GM23338 (cell line): ENCODE measurements around the gene CRIP3. TPM values are rescaled to one million over a fixed set of nuclear protein-coding genes. Genes with fewer than 3 reads are reported as not detected.

Source experiments
- ATAC-seq: fragments of 200-7000 bp; cut with Tn5 transposase; 3 replicates; pipeline ENCODE4 v1.9.1; 2020
- DNase-seq: peaks from one replicate; pipeline ENCODE4 v3.0.0-alpha.2; 2015; ENCODE audit warnings: low spot score
- H2AFZ ChIP-seq: fragments of 200-600 bp; sonication (generic); 2 replicates; pipeline ENCODE4 v1.8.0; 2016; ENCODE audit warnings: antibody characterized with exemption, mild to moderate bottlenecking, moderate library complexity
- H3F3A ChIP-seq: fragments of 200-600 bp; sonication (generic); replicated peaks from 2 replicates; pipeline ENCODE4 v1.8.0; 2017; ENCODE audit warnings: antibody characterized with exemption, mixed run types, low read depth
- H3K27ac ChIP-seq: fragments of 200-600 bp; sonication (generic); 2 replicates; pipeline ENCODE4 v1.6.1; 2016; ENCODE audit warnings: low read depth
- H3K27me3 ChIP-seq: fragments of 200-600 bp; sonication (generic); 2 replicates; pipeline ENCODE4 v1.8.0; 2016; ENCODE audit warnings: mild to moderate bottlenecking, mixed run types, moderate library complexity; ENCODE audit not compliant: insufficient read depth
- H3K36me3 ChIP-seq: fragments of 200-600 bp; sonication (generic); 2 replicates; pipeline ENCODE4 v1.8.0; 2016; ENCODE audit warnings: mild to moderate bottlenecking; ENCODE audit not compliant: insufficient read depth
- H3K4me1 ChIP-seq: fragments of 200-600 bp; sonication (generic); 2 replicates; pipeline ENCODE4 v1.8.0; 2016; ENCODE audit warnings: mild to moderate bottlenecking, moderate library complexity; ENCODE audit not compliant: insufficient read depth
- H3K4me2 ChIP-seq: fragments of 200-600 bp; sonication (generic); 2 replicates; pipeline ENCODE4 v1.7.1; 2017; ENCODE audit warnings: mixed run types
- H3K4me3 ChIP-seq: fragments of 200-600 bp; sonication (generic); 2 replicates; pipeline ENCODE4 v1.6.1; 2016; ENCODE audit warnings: mixed run types
- H3K79me2 ChIP-seq: fragments of 200-600 bp; sonication (generic); replicated peaks from 2 replicates; pipeline ENCODE4 v1.8.0; 2017; ENCODE audit warnings: mild to moderate bottlenecking; ENCODE audit not compliant: insufficient read depth
- H3K9me2 ChIP-seq: fragments of 200-600 bp; sonication (generic); 2 replicates; pipeline ENCODE4 v1.8.0; 2017; ENCODE audit not compliant: insufficient read depth
- H4K20me1 ChIP-seq: fragments of 200-600 bp; sonication (generic); replicated peaks from 2 replicates; pipeline ENCODE4 v1.8.0; 2017; ENCODE audit warnings: mild to moderate bottlenecking; ENCODE audit not compliant: insufficient read depth
- H3K27ac Mint-ChIP-seq: 2 replicates; pipeline ENCODE4 v1.8.0; 2020; ENCODE audit warnings: inconsistent platforms, mild to moderate bottlenecking, moderate library complexity, mixed read lengths
- H3K27me3 Mint-ChIP-seq: 3 replicates; pipeline ENCODE4 v1.8.0; 2022; ENCODE audit warnings: low read depth, mild to moderate bottlenecking, moderate library complexity, mixed read lengths, inconsistent platforms; ENCODE audit not compliant: insufficient read depth, poor library complexity
- H3K36me3 Mint-ChIP-seq: 3 replicates; pipeline ENCODE4 v1.8.0; 2021; ENCODE audit warnings: low read depth, mild to moderate bottlenecking, inconsistent platforms, moderate library complexity, mixed read lengths
- H3K4me1 Mint-ChIP-seq: 3 replicates; pipeline ENCODE4 v1.8.0; 2020; ENCODE audit warnings: mild to moderate bottlenecking, inconsistent platforms, mixed read lengths
- H3K4me3 Mint-ChIP-seq: 3 replicates; pipeline ENCODE4 v1.8.0; 2021; ENCODE audit warnings: moderate library complexity, mild to moderate bottlenecking, inconsistent platforms, mixed read lengths
- H3K9me3 Mint-ChIP-seq: 3 replicates; pipeline ENCODE4 v1.8.0; 2020; ENCODE audit warnings: moderate library complexity, mild to moderate bottlenecking, inconsistent platforms, mixed read lengths
- NANOG ChIP-seq: IDR thresholded peaks from 2 replicates; pipeline ENCODE4 v1.6.1; 2016; ENCODE audit warnings: antibody characterized with exemption, borderline replicate concordance
- POLR2AphosphoS5 ChIP-seq: IDR thresholded peaks from 2 replicates; pipeline ENCODE4 v1.6.1; 2016; ENCODE audit warnings: antibody characterized with exemption, low read depth
- STAT1 ChIP-seq: IDR thresholded peaks from one replicate; pipeline ENCODE4 v1.6.1; 2016; ENCODE audit warnings: antibody characterized with exemption; ENCODE audit not compliant: unreplicated experiment
- ZNF114 ChIP-seq: fragments of 250-450 bp; sonication (Bioruptor Pico); IDR thresholded peaks from 2 replicates; pipeline ENCODE4 v1.5.0; 2020; ENCODE audit warnings: mild to moderate bottlenecking, moderate library complexity
- ZNF331 ChIP-seq: fragments of 250-450 bp; sonication (Bioruptor Pico); IDR thresholded peaks from 2 replicates; pipeline ENCODE4 v1.5.0; 2020; ENCODE audit warnings: low read depth, mild to moderate bottlenecking, moderate library complexity
- polyA plus RNA-seq: library from polyadenylated mRNA; unstranded; fragments of >200 nt; fragmentation: Nextera tagmentation; extraction: Ambion mirVana; gene quantifications from 2 replicates; pipeline ENCODE4 v1.2.1, GENCODE V29; 2016
- total RNA-seq: library from RNA; depleted of rRNA; stranded (reverse); fragments of >200 nt; shearing (Covaris generic); gene quantifications from 2 replicates; pipeline ENCODE4 v1.2.3, GENCODE V29; 2014
- TF ChIP-seq, protein P1 (sequence below): fragments of 250-450 bp; sonication (Bioruptor Pico); IDR thresholded peaks from 2 replicates; pipeline ENCODE4 v1.5.0; 2020; ENCODE audit warnings: mild to moderate bottlenecking, moderate library complexity
- TF ChIP-seq, protein P2 (sequence below): IDR thresholded peaks from one replicate; pipeline ENCODE4 v1.6.1; 2018; ENCODE audit warnings: antibody characterized with exemption; ENCODE audit not compliant: unreplicated experiment

CRIP3 gene
- total and polyA plus RNA-seq, 2 experiments from 2014 or later: 22.0 to 36.0 TPM

DNA sequence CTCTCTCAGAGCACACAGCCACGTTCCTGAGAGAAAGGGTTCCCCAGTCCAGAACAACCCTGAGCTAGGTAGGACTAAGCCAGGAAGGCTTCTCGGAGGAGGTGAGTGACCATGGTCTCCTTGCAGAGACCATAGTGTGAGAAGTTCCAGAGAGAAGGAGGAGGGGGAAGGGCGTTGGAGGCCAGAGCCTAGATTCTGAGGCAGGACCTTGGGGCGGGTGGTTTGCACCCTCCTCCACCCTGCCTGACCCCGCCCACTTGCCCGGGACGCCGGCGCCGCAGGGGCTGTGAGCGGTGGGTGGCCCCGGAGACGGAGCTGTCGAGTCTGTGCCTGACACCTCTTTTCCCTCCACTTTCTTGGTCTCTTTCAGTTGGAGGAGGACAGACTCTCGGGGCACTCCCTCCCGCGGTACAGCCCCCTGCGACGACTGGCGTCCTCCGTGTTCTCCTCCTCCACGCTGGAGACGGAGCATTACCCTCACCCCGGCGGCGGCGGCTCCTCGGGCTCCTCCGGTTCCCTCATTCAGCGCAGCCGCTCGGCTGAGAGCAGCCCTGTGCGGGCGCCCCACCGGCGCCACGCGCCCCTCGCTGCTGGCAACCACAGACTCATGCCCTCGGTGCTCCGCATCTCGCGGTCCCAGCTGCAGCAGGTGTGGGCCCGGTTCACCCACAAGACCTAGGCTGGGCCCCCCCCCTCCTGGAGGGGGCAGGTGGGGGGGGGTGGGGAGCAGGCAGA lies 39.2 kb downstream of the CRIP3 start:
- Histone ChIP-seq H3K4me2 (peak overlapping the region; percentile 84), H3K27me3 (peaks cover 63% of the 10 kb centered on the region), H2AFZ (peak overlapping the region; percentile 84), H3K9me2 (no peaks in the 10 kb centered on the region), H3F3A (no peaks in the 10 kb centered on the region), H3K4me1 (peaks cover 14% of the 10 kb centered on the region), H3K27ac (no peak overlapping the region), H3K36me3 (no peaks in the 10 kb centered on the region), H3K79me2 (no peaks in the 10 kb centered on the region), H4K20me1 (no peaks in the 10 kb centered on the region), H3K4me3 (peak overlapping the region; percentile 52)
- Mint-ChIP-seq H3K4me1 (peaks cover 37% of the 10 kb centered on the region), H3K27ac (no peak overlapping the region), H3K27me3 (peaks cover 48% of the 10 kb centered on the region), H3K9me3 (no peaks in the 10 kb centered on the region), H3K4me3 (peak overlapping the region; percentile 64), H3K36me3 (no peaks in the 10 kb centered on the region)
- TF ChIP-seq, protein P1, sequence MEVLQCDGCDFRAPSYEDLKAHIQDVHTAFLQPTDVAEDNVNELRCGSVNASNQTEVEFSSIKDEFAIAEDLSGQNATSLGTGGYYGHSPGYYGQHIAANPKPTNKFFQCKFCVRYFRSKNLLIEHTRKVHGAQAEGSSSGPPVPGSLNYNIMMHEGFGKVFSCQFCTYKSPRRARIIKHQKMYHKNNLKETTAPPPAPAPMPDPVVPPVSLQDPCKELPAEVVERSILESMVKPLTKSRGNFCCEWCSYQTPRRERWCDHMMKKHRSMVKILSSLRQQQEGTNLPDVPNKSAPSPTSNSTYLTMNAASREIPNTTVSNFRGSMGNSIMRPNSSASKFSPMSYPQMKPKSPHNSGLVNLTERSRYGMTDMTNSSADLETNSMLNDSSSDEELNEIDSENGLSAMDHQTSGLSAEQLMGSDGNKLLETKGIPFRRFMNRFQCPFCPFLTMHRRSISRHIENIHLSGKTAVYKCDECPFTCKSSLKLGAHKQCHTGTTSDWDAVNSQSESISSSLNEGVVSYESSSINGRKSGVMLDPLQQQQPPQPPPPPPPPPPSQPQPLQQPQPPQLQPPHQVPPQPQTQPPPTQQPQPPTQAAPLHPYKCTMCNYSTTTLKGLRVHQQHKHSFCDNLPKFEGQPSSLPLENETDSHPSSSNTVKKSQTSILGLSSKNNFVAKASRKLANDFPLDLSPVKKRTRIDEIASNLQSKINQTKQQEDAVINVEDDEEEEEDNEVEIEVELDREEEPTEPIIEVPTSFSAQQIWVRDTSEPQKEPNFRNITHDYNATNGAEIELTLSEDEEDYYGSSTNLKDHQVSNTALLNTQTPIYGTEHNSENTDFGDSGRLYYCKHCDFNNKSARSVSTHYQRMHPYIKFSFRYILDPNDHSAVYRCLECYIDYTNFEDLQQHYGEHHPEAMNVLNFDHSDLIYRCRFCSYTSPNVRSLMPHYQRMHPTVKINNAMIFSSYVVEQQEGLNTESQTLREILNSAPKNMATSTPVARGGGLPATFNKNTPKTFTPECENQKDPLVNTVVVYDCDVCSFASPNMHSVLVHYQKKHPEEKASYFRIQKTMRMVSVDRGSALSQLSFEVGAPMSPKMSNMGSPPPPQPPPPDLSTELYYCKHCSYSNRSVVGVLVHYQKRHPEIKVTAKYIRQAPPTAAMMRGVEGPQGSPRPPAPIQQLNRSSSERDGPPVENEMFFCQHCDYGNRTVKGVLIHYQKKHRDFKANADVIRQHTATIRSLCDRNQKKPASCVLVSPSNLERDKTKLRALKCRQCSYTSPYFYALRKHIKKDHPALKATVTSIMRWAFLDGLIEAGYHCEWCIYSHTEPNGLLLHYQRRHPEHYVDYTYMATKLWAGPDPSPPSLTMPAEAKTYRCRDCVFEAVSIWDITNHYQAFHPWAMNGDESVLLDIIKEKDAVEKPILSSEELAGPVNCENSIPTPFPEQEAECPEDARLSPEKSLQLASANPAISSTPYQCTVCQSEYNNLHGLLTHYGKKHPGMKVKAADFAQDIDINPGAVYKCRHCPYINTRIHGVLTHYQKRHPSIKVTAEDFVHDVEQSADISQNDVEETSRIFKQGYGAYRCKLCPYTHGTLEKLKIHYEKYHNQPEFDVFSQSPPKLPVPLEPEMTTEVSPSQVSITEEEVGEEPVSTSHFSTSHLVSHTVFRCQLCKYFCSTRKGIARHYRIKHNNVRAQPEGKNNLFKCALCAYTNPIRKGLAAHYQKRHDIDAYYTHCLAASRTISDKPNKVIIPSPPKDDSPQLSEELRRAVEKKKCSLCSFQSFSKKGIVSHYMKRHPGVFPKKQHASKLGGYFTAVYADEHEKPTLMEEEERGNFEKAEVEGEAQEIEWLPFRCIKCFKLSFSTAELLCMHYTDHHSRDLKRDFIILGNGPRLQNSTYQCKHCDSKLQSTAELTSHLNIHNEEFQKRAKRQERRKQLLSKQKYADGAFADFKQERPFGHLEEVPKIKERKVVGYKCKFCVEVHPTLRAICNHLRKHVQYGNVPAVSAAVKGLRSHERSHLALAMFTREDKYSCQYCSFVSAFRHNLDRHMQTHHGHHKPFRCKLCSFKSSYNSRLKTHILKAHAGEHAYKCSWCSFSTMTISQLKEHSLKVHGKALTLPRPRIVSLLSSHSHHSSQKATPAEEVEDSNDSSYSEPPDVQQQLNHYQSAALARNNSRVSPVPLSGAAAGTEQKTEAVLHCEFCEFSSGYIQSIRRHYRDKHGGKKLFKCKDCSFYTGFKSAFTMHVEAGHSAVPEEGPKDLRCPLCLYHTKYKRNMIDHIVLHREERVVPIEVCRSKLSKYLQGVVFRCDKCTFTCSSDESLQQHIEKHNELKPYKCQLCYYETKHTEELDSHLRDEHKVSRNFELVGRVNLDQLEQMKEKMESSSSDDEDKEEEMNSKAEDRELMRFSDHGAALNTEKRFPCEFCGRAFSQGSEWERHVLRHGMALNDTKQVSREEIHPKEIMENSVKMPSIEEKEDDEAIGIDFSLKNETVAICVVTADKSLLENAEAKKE (CRISPR knock-in tag): no peak
- TF ChIP-seq NANOG: no peak
- TF ChIP-seq STAT1: no peak
- TF ChIP-seq ZNF331: no peak
- TF ChIP-seq, protein P2, sequence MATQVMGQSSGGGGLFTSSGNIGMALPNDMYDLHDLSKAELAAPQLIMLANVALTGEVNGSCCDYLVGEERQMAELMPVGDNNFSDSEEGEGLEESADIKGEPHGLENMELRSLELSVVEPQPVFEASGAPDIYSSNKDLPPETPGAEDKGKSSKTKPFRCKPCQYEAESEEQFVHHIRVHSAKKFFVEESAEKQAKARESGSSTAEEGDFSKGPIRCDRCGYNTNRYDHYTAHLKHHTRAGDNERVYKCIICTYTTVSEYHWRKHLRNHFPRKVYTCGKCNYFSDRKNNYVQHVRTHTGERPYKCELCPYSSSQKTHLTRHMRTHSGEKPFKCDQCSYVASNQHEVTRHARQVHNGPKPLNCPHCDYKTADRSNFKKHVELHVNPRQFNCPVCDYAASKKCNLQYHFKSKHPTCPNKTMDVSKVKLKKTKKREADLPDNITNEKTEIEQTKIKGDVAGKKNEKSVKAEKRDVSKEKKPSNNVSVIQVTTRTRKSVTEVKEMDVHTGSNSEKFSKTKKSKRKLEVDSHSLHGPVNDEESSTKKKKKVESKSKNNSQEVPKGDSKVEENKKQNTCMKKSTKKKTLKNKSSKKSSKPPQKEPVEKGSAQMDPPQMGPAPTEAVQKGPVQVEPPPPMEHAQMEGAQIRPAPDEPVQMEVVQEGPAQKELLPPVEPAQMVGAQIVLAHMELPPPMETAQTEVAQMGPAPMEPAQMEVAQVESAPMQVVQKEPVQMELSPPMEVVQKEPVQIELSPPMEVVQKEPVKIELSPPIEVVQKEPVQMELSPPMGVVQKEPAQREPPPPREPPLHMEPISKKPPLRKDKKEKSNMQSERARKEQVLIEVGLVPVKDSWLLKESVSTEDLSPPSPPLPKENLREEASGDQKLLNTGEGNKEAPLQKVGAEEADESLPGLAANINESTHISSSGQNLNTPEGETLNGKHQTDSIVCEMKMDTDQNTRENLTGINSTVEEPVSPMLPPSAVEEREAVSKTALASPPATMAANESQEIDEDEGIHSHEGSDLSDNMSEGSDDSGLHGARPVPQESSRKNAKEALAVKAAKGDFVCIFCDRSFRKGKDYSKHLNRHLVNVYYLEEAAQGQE: no peak
- no peak for TF ChIP-seq ZNF114 (CRISPR knock-in tag)
- TF ChIP-seq POLR2AphosphoS5: no peak
- DNase-seq: peak; percentile 47
- ATAC-seq: peak; percentile 64
